ENCODE data around the gene RILPL2.

DNA sequence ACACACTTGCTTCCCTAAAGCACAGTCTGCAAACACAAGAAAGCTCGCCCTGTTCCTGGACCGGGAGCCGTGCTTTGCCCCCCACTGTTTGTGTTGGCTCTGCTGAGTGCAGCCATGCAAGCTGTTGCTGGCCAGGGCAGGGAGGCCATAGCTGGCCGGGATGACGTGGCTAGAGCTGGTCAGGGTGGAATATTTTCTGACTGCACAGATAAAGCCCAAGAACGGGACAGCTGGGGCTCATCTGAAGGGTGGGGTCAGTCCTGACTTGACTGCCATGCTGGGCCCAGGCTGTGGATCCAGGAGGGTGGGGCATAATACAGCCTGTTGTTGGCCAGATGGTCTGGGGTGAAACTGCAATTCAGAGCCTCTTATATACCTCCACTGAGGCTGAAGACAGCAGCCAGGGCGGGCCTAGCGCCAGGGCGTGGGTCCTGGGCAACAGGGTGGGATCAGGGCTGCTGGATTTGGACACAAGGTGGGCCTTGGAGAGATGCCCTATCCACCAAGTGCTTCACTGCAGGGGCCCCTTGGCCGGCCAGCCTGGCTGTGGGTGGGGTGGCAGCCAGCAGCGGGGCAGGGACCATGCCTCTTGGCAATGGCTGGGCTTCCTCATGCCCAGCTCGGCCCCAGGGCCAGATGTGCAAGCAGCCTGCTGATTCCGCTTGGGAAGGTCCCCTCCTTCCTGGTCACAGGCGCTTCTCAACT lies 37.8 kb downstream of the RILPL2 start:
- no peak for TF ChIP-seq POLR2A (IDR thresholded peaks at IDR 0.05; ENCODE audit: extremely low read depth, insufficient read length)
- TF ChIP-seq, protein P1, sequence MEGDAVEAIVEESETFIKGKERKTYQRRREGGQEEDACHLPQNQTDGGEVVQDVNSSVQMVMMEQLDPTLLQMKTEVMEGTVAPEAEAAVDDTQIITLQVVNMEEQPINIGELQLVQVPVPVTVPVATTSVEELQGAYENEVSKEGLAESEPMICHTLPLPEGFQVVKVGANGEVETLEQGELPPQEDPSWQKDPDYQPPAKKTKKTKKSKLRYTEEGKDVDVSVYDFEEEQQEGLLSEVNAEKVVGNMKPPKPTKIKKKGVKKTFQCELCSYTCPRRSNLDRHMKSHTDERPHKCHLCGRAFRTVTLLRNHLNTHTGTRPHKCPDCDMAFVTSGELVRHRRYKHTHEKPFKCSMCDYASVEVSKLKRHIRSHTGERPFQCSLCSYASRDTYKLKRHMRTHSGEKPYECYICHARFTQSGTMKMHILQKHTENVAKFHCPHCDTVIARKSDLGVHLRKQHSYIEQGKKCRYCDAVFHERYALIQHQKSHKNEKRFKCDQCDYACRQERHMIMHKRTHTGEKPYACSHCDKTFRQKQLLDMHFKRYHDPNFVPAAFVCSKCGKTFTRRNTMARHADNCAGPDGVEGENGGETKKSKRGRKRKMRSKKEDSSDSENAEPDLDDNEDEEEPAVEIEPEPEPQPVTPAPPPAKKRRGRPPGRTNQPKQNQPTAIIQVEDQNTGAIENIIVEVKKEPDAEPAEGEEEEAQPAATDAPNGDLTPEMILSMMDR (IDR thresholded peaks at IDR 0.05; ENCODE audit: low read depth, low read length): no peak
- TF ChIP-seq, protein P2, sequence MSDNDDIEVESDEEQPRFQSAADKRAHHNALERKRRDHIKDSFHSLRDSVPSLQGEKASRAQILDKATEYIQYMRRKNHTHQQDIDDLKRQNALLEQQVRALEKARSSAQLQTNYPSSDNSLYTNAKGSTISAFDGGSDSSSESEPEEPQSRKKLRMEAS (IDR thresholded peaks at IDR 0.05; ENCODE audit: low read depth, low read length): no peak

Measured in NB4 (cell line).